ENCODE measurements around the gene TMEM8B.

The TMEM8B gene

GRCh38 chr9:35811381-35812024 lies 17.5 kb upstream of the TMEM8B start:
- DNase-seq, result no peak

- peak; percentile 97 for DNase-seq
Measured at GRCh38 chr9:35812025-35812602, 16.9 kb upstream of the TMEM8B start, which contains the start of gene SPAG8. SPAG8 (minus strand) TSS chr9:35812262; CDS start chr9:35812147, 115 bp downstream.

GRCh38 chr9:35813434-35814105 lies 15.5 kb upstream of the TMEM8B start:
- DNase-seq, result peak; percentile 75

- peak; percentile 69 for DNase-seq
Measured at GRCh38 chr9:35814106-35814840, 14.8 kb upstream of the TMEM8B start.

GRCh38 chr9:35814841-35815543 lies 14.0 kb upstream of the TMEM8B start, which contains the start of gene HINT2:
HINT2 (minus strand) TSS chr9:35815042; CDS start chr9:35814979, 63 bp downstream.
- peak; percentile 99 for DNase-seq

- no peak for DNase-seq
Measured at GRCh38 chr9:35816708-35817107, 12.3 kb upstream of the TMEM8B start.

GRCh38 chr9:35818341-35818740 lies 10.7 kb upstream of the TMEM8B start:
- no peak for DNase-seq

- no peak for DNase-seq
Measured at GRCh38 chr9:35820076-35820475, 9.0 kb upstream of the TMEM8B start.

GRCh38 chr9:35822926-35823325 lies 6.1 kb upstream of the TMEM8B start:
- DNase-seq, result no peak

GRCh38 chr9:35826071-35826701 lies 2.8 kb upstream of the TMEM8B start:
- DNase-seq, result peak; percentile 80

GRCh38 chr9:35827486-35827885 lies 1.5 kb upstream of the TMEM8B start:
- no peak for DNase-seq

GRCh38 chr9:35828716-35829083 lies 328 bp upstream of the TMEM8B start, which contains the start of gene FAM221B:
FAM221B (minus strand) TSS chr9:35828732; CDS start chr9:35826161, 2,571 bp downstream.
- no peak for DNase-seq

- DNase-seq, result no peak
Measured at GRCh38 chr9:35829764-35830096, 702 bp downstream of the TMEM8B start.

GRCh38 chr9:35831040-35831439 lies 2.0 kb downstream of the TMEM8B start:
- DNase-seq, result no peak

- no peak for DNase-seq
Measured at GRCh38 chr9:35832814-35833213, 3.8 kb downstream of the TMEM8B start.

GRCh38 chr9:35834260-35835215 lies 5.5 kb downstream of the TMEM8B start:
- no peak for DNase-seq

GRCh38 chr9:35835216-35835632 lies 6.2 kb downstream of the TMEM8B start:
- DNase-seq, result peak; percentile 49

GRCh38 chr9:35835766-35836165 lies 6.7 kb downstream of the TMEM8B start:
- DNase-seq, result no peak

- DNase-seq, result no peak
Measured at GRCh38 chr9:35836595-35836994, 7.6 kb downstream of the TMEM8B start.

GRCh38 chr9:35839926-35840325 lies 10.9 kb downstream of the TMEM8B start:
- DNase-seq, result no peak

Measured in hematopoietic multipotent progenitor cell treated with erythropoietin and hydrocortisone succinate and interleukin-3 and kit ligand, for 8 days (in vitro differentiated cells).